T-helper 1 cell treated with Interleukin-12 subunit alpha and Interleukin-12 subunit beta and Interleukin-4 antibody, amounts not matched to agents 30 ng/mL and 1 ng/mL, for 36 hours (primary cell): ENCODE measurements around the gene RNH1. TPM values are rescaled to one million over a fixed set of nuclear protein-coding genes. Genes with fewer than 3 reads are reported as not detected.
"Not testable (repeated sequence)": the region's sequence is repeated elsewhere in the genome, so short reads cannot be mapped to it uniquely, and the experiment has no call there.

ENCODE experiments used
- intact Hi-C: fragments of 100-400 bp; cut with micrococcal nuclease; formaldehyde crosslinking; loops from one replicate; pipeline ENCODE4 v1.15.1; 2024
- total RNA-seq: library from RNA; stranded (reverse); gene quantifications from 2 replicates; pipeline ENCODE4 v1.2.3, GENCODE V29; 2022

The RNH1 gene
- total RNA-seq, 1 donor from 2014 or later = 89.8 TPM

GRCh38 chr11:477052-477715, 29.9 kb downstream of the RNH1 start:
- intact Hi-C loops = no loop called here

GRCh38 chr11:476416-476815, 30.6 kb downstream of the RNH1 start:
- intact Hi-C loops = no loop called here

GRCh38 chr11:475941-476340, 31.1 kb downstream of the RNH1 start:
- intact Hi-C loops = no loop called here

- intact Hi-C loops = no loop called here
Measured at GRCh38 chr11:474914-475506, 32.0 kb downstream of the RNH1 start.

GRCh38 chr11:473962-474785, 32.9 kb downstream of the RNH1 start:
- intact Hi-C loops = no loop called here

GRCh38 chr11:473415-473814, 33.6 kb downstream of the RNH1 start:
- intact Hi-C loops = no loop called here

- intact Hi-C loops = no loop called here
Measured at GRCh38 chr11:472816-473215, 34.2 kb downstream of the RNH1 start.

- intact Hi-C loops = no loop called here
Measured at GRCh38 chr11:472272-472671, 34.8 kb downstream of the RNH1 start.

- intact Hi-C loops = no loop called here
Measured at GRCh38 chr11:471468-472145, 35.4 kb downstream of the RNH1 start.

GRCh38 chr11:469684-470560, 37.1 kb downstream of the RNH1 start:
- intact Hi-C loops = no loop called here

GRCh38 chr11:469026-469683, 37.9 kb downstream of the RNH1 start:
- intact Hi-C loops = not testable (repeated sequence)

- intact Hi-C loops = no loop called here
Measured at GRCh38 chr11:468493-468892, 38.5 kb downstream of the RNH1 start.

- intact Hi-C loops = no loop called here
Measured at GRCh38 chr11:468036-468435, 39.0 kb downstream of the RNH1 start.

- intact Hi-C loops = no loop called here
Measured at GRCh38 chr11:465896-466530, 41.0 kb downstream of the RNH1 start.

GRCh38 chr11:464316-464715, 42.7 kb downstream of the RNH1 start:
- intact Hi-C loops = no loop called here

GRCh38 chr11:462107-462890, 44.7 kb downstream of the RNH1 start:
- intact Hi-C loops = no loop called here

GRCh38 chr11:461626-462025, 45.4 kb downstream of the RNH1 start:
- intact Hi-C loops = no loop called here

GRCh38 chr11:460331-461199, 46.5 kb downstream of the RNH1 start:
- intact Hi-C loops = no loop called here
